HepG2 (cell line): ENCODE data around the gene CTSA. TPM values are rescaled to one million over a fixed set of nuclear protein-coding genes. Genes with fewer than 3 reads are reported as not detected.

Experiments
- AFF4 ChIP-seq: sonication (generic); formaldehyde crosslinking; IDR thresholded peaks from 2 replicates; pipeline ENCODE4 v1.4.0; 2020; ENCODE audit warnings: missing genetic modification reagents
- CERS6 ChIP-seq: sonication (generic); formaldehyde crosslinking; IDR thresholded peaks from 2 replicates; pipeline ENCODE4 v1.5.0; 2020; ENCODE audit warnings: missing genetic modification reagents
- HOXA9 ChIP-seq: sonication (generic); formaldehyde crosslinking; IDR thresholded peaks from 2 replicates; pipeline ENCODE4 v1.8.1; 2022; ENCODE audit warnings: missing genetic modification reagents, mild to moderate bottlenecking, moderate library complexity, borderline replicate concordance
- KDM1A ChIP-seq: IDR thresholded peaks from 2 replicates; pipeline ENCODE4 v1.6.1; 2016; ENCODE audit warnings: missing compliant biosample characterization
- KDM3A ChIP-seq: IDR thresholded peaks from 2 replicates; pipeline ENCODE4 v1.6.1; 2018; ENCODE audit warnings: low read depth, missing compliant biosample characterization
- NBN ChIP-seq: fragments of 450-650 bp; conservative IDR thresholded peaks from 2 replicates; pipeline ENCODE4 v1.6.1; 2017
- NFE2 ChIP-seq: sonication (generic); formaldehyde crosslinking; IDR thresholded peaks from 2 replicates; pipeline ENCODE4 v1.4.0; 2020; ENCODE audit warnings: missing genetic modification reagents
- SSRP1 ChIP-seq: IDR thresholded peaks from 2 replicates; pipeline ENCODE4 v1.6.1; 2016; ENCODE audit warnings: control low read depth
- THAP9 ChIP-seq: sonication (generic); formaldehyde crosslinking; IDR thresholded peaks from 2 replicates; pipeline ENCODE4; 2020; ENCODE audit warnings: missing genetic modification reagents, mild to moderate bottlenecking, borderline replicate concordance
- ZEB1 ChIP-seq: IDR thresholded peaks from 2 replicates; pipeline ENCODE4 v1.6.1; 2012; ENCODE audit warnings: mild to moderate bottlenecking, low read depth, inconsistent platforms; ENCODE audit not compliant: insufficient replicate concordance
- ZFP36L1 ChIP-seq: sonication (generic); formaldehyde crosslinking; IDR thresholded peaks from 2 replicates; pipeline ENCODE4 v1.8.0; 2022; ENCODE audit warnings: mild to moderate bottlenecking, missing genetic modification reagents, moderate library complexity
- ZFP82 ChIP-seq: sonication (generic); formaldehyde crosslinking; IDR thresholded peaks from 2 replicates; pipeline ENCODE4 v1.5.1; 2020; ENCODE audit warnings: mild to moderate bottlenecking, missing genetic modification reagents, borderline replicate concordance
- ZMYM4 ChIP-seq: sonication (generic); formaldehyde crosslinking; IDR thresholded peaks from 2 replicates; pipeline ENCODE4 v1.8.1; 2023; ENCODE audit warnings: mild to moderate bottlenecking, missing genetic modification reagents
- ZNF234 ChIP-seq: sonication (generic); formaldehyde crosslinking; conservative IDR thresholded peaks from 2 replicates; pipeline ENCODE4 v1.5.1; 2020; ENCODE audit warnings: mild to moderate bottlenecking, missing genetic modification reagents
- ZNF33A ChIP-seq: sonication (generic); formaldehyde crosslinking; IDR thresholded peaks from 2 replicates; pipeline ENCODE4 v1.5.1; 2020; ENCODE audit warnings: missing genetic modification reagents, mild to moderate bottlenecking, moderate library complexity, borderline replicate concordance
- ZNF460 ChIP-seq: sonication (generic); formaldehyde crosslinking; IDR thresholded peaks from 2 replicates; pipeline ENCODE4 v1.5.1; 2020; ENCODE audit warnings: missing genetic modification reagents, mild to moderate bottlenecking, borderline replicate concordance
- ZNF678 ChIP-seq: sonication (generic); formaldehyde crosslinking; IDR thresholded peaks from 2 replicates; pipeline ENCODE4 v1.4.0; 2020; ENCODE audit warnings: mild to moderate bottlenecking, missing genetic modification reagents
- ZNF768 ChIP-seq: sonication (generic); formaldehyde crosslinking; IDR thresholded peaks from 2 replicates; pipeline ENCODE4 v1.4.0; 2020; ENCODE audit warnings: missing genetic modification reagents
- ZNF800 ChIP-seq: sonication (generic); formaldehyde crosslinking; IDR thresholded peaks from 2 replicates; pipeline ENCODE4 v1.4.0; 2020; ENCODE audit warnings: missing genetic modification reagents
- polyA plus RNA-seq, 8 experiments: library from polyadenylated mRNA; depleted of rRNA in 3 of 8; stranded (reverse) in 7 of 8; unstranded in 1 of 8; fragments of >200 nt; fragmentation: Illumina TruSeq in 4 of 8; extraction: Trizol in 4 of 8; gene quantifications; 2 replicates each; pipeline versions ENCODE4 v1.2.1 to v1.2.3, GENCODE V29; 2011 to 2016; ENCODE audit warnings: low read depth in 4 of 8, missing spikeins in 1 of 8, mixed read lengths in 1 of 8; ENCODE audit not compliant: insufficient read depth in 1 of 8
- total RNA-seq, 5 experiments: library from RNA; depleted of rRNA; stranded (reverse); fragments of >200 nt; fragmentation: Illumina TruSeq; extraction: Trizol; gene quantifications; 2 replicates each; pipeline ENCODE4 v1.2.3, GENCODE V29; 2016; ENCODE audit warnings: low read depth in 1 of 5

The CTSA gene
- total and polyA plus RNA-seq, 2 of the 13 experiments (the other 11 are each of a cell fraction or from before 2014, with no cell fraction given) = 202 to 231 TPM

GRCh38 chr20:45890985-45891983 is at the start of gene CTSA, which contains the start of gene NEURL2 (continued):
- peak; percentile 57; the same call in 1 of the 2 replicates for TF ChIP-seq CERS6 (CRISPR knock-in tag)
- TF ChIP-seq ZFP82 (CRISPR knock-in tag) = no peak
- TF ChIP-seq THAP9 = peak; percentile 95
- TF ChIP-seq ZNF678 = peak; percentile 80; the same call in 1 of the 2 replicates
- no peak for TF ChIP-seq ZEB1
- TF ChIP-seq ZMYM4 (CRISPR knock-in tag) = peak; percentile 98
- peak; percentile 99 for TF ChIP-seq ZFP36L1 (CRISPR knock-in tag)
- peak; percentile 100 for TF ChIP-seq KDM3A (CRISPR knock-in tag)
- TF ChIP-seq HOXA9 (CRISPR knock-in tag) = peak; percentile 98
- peak; percentile 87; the same call in 1 of the 2 replicates for TF ChIP-seq KDM1A (CRISPR knock-in tag)
- TF ChIP-seq ZNF234 (CRISPR knock-in tag) = peak; percentile 59; the same call in 1 of the 2 replicates
- TF ChIP-seq ZNF768 (CRISPR knock-in tag) = peak; percentile 78
- peak; percentile 87; the same call in 1 of the 2 replicates for TF ChIP-seq ZNF460
- no peak for TF ChIP-seq NBN
- no peak for TF ChIP-seq ZNF33A (CRISPR knock-in tag)
- TF ChIP-seq SSRP1 (CRISPR knock-in tag) = peak; percentile 89; the same call in 1 of the 2 replicates
- TF ChIP-seq NFE2 (CRISPR knock-in tag) = 0 out of 2 replicates have a peak, but pooled peaks have one; percentile 59
- peak; percentile 88 for TF ChIP-seq AFF4 (CRISPR knock-in tag)
- peak; percentile 93; the same call in 1 of the 2 replicates for TF ChIP-seq ZNF800 (CRISPR knock-in tag)
